ENCODE measurements around the gene NEK2.
"Not testable (repeated sequence)": the region's sequence is repeated elsewhere in the genome, so short reads cannot be mapped to it uniquely, and the experiment has no call there.

Gene NEK2

GRCh38 chr1:211695135-211695816 is 19.9 kb upstream of the NEK2 start:
- DNase-seq (ENCODE audit: low read depth in 2 of 2), result no peak

GRCh38 chr1:211693911-211694310 is 18.5 kb upstream of the NEK2 start:
- DNase-seq (ENCODE audit: low read depth in 2 of 2), result not testable (repeated sequence)

- no peak for DNase-seq (ENCODE audit: low read depth in 2 of 2)
These were observed 13.0 kb upstream of the NEK2 start for GRCh38 chr1:211688421-211688820.

- no peak for DNase-seq (ENCODE audit: low read depth in 2 of 2)
These were observed 12.2 kb upstream of the NEK2 start for GRCh38 chr1:211687462-211688215.

- DNase-seq (ENCODE audit: low read depth in 2 of 2), result no peak
These were observed 10.4 kb upstream of the NEK2 start for GRCh38 chr1:211685823-211686222.

GRCh38 chr1:211684791-211685190 is 9.4 kb upstream of the NEK2 start:
- no peak for DNase-seq (ENCODE audit: low read depth in 2 of 2)

GRCh38 chr1:211684331-211684730 is 8.9 kb upstream of the NEK2 start:
- no peak for DNase-seq (ENCODE audit: low read depth in 2 of 2)

GRCh38 chr1:211683396-211684297 is 8.2 kb upstream of the NEK2 start:
- DNase-seq (ENCODE audit: low read depth in 2 of 2), result no peak

GRCh38 chr1:211682186-211682585 is 6.8 kb upstream of the NEK2 start:
- not testable (repeated sequence) for DNase-seq (ENCODE audit: low read depth in 2 of 2)

- peak; percentile 47 to 54 for DNase-seq (ENCODE audit: low read depth in 2 of 2)
These were observed 5.4 kb upstream of the NEK2 start for GRCh38 chr1:211680752-211681327.

GRCh38 chr1:211677659-211678058 is 2.2 kb upstream of the NEK2 start:
- no peak for DNase-seq (ENCODE audit: low read depth in 2 of 2)

GRCh38 chr1:211676761-211677160 is 1.3 kb upstream of the NEK2 start:
- no peak for DNase-seq (ENCODE audit: low read depth in 2 of 2)

- DNase-seq (ENCODE audit: low read depth in 2 of 2), result no peak
These were observed 724 bp upstream of the NEK2 start for GRCh38 chr1:211676106-211676583.

GRCh38 chr1:211667065-211667617 is 8.3 kb downstream of the NEK2 start:
- DNase-seq (ENCODE audit: low read depth in 2 of 2), result no peak

- DNase-seq (ENCODE audit: low read depth in 2 of 2), result no peak
These were observed 14.7 kb downstream of the NEK2 start for GRCh38 chr1:211660718-211661222.

GRCh38 chr1:211656728-211657127 is 18.7 kb downstream of the NEK2 start:
- DNase-seq (ENCODE audit: low read depth in 2 of 2), result no peak

- DNase-seq (ENCODE audit: low read depth in 2 of 2), result peak; percentile 77 to 82
These were observed 20.3 kb downstream of the NEK2 start for GRCh38 chr1:211654838-211655787.

- DNase-seq (ENCODE audit: low read depth in 2 of 2), result no peak
These were observed 21.4 kb downstream of the NEK2 start for GRCh38 chr1:211653959-211654496.

GRCh38 chr1:211653293-211653692 is 22.1 kb downstream of the NEK2 start:
- no peak for DNase-seq (ENCODE audit: low read depth in 2 of 2)

GRCh38 chr1:211652371-211652770 is 23.1 kb downstream of the NEK2 start:
- DNase-seq (ENCODE audit: low read depth in 2 of 2), result no peak

Data from activated CD4-positive, alpha-beta T cell treated with anti-CD3 and anti-CD28 coated beads for 24 hours (primary cell).